ENCODE results near the gene ESR2.
"Not testable (repeated sequence)": the region's sequence is repeated elsewhere in the genome, so short reads cannot be mapped to it uniquely, and the experiment has no call there.

ESR2 gene

GRCh38 chr14:64074961-64075612, 219.1 kb downstream of the ESR2 start:
- no peak for DNase-seq

- DNase-seq: no peak
Measured at GRCh38 chr14:64069634-64070359, 224.4 kb downstream of the ESR2 start.

DNA sequence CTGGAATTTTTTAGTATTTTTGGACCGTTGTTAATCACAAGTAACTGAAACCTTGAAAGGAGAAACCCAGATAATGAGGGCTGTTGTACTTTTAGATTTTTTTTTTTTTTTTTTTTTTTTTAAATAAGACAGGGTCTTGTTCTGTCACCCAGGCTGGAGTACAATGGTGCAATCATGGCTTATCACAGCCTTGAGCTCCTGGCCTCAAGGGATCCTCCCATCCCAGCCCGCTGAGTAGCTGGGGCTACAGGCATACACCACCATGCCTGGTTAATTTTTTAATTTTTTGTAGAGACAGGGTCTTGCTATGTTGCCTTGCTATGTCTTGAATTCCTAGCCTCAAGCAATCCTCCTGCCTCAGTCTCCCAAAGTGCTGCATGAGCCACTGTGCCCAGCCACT, 229.7 kb downstream of the ESR2 start:
- DNase-seq: no peak

DNA sequence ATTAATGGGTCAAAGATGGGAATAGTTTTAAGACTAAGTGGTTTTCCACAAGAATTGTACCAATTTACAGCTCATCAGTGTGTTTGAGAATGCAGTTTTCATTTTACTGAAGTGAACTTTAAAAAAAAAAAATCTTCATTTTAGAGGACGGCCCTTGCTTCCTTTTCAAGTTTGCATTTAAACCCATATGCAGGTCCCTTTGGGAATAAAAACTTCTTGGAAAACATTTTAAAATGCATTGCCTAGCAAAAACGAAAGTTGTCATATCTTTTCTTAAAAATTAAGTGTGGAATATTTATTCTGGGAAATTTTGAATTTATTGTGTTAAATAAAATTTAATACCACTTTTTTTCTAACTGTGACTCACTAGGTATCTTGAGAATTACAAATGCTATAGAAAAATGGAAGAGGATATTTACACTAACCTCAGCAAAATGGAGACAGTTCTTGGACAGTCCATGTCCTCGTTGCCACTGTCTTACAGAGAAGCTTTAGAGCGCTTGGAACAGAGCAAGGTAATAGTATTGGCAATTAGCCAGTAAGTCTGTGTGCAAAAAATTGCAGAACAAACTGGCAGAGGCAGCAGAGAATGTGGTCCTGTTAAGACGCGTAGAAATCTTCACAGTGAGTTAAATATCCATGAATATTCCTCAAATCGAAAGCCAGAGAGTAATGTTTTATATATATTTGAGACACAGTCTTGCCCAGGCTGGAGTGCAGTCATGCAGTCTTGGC, 231.6 kb downstream of the ESR2 start:
- no peak for DNase-seq

GRCh38 chr14:64061706-64062105, 232.5 kb downstream of the ESR2 start:
- no peak for DNase-seq

GRCh38 chr14:64061115-64061514, 233.1 kb downstream of the ESR2 start:
- no peak for DNase-seq

- no peak for DNase-seq
Measured at GRCh38 chr14:64060648-64061096, 233.5 kb downstream of the ESR2 start.

DNA sequence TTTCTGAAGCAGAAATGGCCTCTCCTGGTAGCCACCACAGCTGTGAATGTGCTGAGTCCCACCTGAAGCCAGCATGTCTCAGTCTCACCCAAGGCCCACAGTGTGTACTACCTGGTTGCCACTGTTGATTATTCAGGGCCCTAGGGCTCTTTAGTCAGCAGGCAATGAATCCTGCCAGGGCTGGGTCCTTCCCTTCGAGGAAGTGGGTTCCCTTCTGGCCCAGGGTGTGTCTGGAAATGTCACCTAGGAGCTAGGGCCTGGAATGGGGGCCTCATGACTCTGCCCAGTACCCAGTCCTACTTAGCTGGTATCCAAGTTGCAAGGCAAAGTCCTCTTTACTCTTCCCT, 234.0 kb downstream of the ESR2 start:
- no peak for DNase-seq

- no peak for DNase-seq
Measured at GRCh38 chr14:64059454-64060198, 234.5 kb downstream of the ESR2 start.

GRCh38 chr14:64053694-64054669, 240.2 kb downstream of the ESR2 start:
- no peak for DNase-seq

DNA sequence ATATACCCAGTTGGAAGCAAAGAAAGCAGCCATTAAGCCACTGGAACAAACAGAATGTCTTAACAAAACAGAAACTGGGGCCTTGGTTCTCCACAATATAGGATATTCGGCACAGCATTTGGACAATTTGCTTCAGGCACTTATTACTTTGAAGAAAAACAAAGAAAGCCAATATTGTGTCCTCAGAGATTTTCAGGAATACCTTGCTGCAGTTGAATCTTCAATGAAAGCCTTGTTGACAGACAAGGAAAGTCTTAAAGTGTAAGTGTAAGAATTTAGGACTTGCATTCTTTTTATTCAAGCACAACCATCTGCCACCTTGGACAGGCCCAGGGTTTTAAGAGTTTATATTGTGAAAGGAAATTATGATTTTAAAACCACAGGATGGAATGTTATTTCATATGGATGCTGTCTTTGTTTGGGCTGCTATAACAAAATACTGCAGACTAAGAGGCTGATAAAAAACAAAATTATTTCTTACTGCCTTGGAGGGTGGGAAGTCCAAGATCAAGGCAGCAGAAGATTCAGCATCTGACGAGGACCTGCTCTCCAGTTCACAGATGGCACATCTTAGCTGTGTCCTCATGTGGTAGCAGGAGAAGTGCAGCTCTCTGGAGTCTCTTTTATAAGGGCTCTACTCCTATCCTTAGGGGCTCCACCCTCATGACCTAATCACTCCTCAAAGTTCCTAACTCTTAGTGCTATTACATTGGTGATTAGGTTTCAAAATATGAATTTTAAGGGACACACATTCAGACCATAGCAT, 244.4 kb downstream of the ESR2 start:
- DNase-seq: no peak

DNA sequence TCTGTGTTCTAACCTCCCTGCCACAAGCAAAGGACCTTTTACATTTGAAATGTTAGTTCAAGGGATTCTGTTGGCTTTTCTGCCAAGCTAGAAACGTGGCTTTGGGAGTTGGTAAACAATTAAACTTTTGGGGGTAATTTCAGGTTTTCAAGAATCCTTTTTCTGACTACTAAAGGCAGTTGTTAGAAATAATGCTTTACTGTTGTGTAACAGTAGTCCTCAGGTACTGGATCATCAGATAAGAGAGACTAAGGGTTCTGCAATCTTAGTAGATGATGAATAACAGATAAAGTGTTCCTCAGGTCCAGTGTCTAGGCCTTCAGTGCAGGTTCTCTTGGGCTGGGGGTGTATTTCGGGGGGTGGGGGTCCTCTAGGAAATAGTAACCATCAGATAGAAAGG, 249.1 kb downstream of the ESR2 start:
- no peak for DNase-seq

GRCh38 chr14:64043296-64043695, 250.9 kb downstream of the ESR2 start:
- not testable (repeated sequence) for DNase-seq

DNA sequence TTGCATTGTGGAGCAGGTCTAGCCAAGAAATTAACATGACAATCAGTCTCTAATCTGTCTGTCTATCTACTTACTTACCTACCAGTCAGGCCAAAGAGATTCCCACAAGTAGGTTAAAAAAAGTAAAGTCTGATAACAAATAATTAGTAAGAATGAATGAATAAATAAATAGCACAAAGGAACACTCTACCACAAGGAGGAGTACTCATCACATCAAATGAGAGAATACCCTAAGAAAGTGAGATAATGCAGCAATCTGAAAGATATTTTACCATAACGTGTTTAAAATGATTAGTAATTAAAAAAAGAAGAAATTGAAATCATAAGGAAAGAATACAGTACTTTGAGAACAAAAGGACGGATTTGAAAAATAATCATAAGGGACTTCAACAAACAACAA, 254.1 kb downstream of the ESR2 start:
- no peak for DNase-seq

DNA sequence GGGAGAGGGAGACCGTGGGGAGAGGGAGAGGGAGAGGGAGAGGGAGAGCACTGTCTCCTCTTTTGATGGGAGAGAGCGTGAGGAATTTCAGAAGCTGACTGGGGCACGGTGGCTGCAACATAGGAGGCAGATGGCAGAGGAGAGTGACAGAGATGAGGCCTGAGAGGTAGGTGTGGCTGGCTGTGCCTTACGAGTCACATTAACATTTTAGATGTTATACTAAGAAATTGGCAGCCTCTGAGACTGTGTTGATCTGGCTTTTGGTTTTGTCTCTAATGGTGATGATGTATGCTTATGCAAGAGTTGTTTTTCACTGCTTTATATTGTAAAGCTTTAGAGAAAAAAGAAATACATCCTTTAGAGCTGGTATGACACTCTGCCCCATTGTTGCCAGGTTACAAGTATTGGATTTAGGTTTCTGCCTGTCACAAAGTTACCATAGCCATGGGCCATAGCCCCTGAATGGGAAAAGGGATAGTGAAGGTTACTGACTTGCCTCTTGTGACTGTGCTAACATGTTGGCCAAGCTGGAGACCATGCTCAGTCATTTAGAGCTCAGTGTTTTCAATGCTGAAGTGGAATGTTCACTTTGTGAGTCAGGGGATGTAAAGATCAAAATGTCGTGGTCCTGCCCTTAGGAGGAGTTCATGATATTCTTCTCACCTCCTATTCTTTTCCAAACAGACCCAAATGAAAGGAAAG, 255.2 kb downstream of the ESR2 start:
- DNase-seq: no peak

GRCh38 chr14:64037869-64038745, 256.1 kb downstream of the ESR2 start:
- DNase-seq: not testable (repeated sequence)

DNA sequence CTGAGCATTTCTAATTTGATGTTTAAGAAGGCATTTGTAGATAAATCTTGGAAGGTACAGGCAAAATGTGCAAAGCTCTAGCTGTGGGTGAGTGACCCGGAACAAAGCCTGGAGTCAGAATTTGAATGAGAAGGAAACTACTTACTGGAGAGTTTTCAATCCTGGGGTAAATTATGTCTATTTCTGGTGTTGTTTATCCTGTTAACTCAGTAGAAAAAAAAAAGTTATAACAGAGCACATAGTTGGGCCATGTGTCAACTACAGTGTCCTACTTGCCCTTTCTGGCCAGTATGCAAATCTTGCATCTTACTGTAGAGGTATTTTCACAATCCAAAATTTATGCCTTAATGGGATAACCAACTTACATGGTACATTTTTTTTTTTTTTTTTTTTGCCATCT, 259.0 kb downstream of the ESR2 start:
- DNase-seq: no peak
